ENCODE data around the gene FAM81B.
"Not testable (repeated sequence)": the region's sequence is repeated elsewhere in the genome, so short reads cannot be mapped to it uniquely, and the experiment has no call there.

The FAM81B gene

GRCh38 chr5:95390812-95391492, at the start of gene FAM81B:
Gene FAM81B, plus strand, starts transcription at chr5:95391366. Its CDS starts 24 bp downstream, at chr5:95391390.
- no peak within 1 kb of the TSS for H3K4me3 ChIP-seq (ENCODE audit: low read depth, low read length)
- no peak for TF ChIP-seq CTCF (IDR thresholded peaks at IDR 0.05; ENCODE audit: low read depth, low read length)

GRCh38 chr5:95341444-95341843, 49.7 kb upstream of the FAM81B start:
- H3K4me3 ChIP-seq (ENCODE audit: low read depth, low read length): not testable (repeated sequence)

- no peak overlapping the region for H3K4me3 ChIP-seq (ENCODE audit: low read depth, low read length)
These were observed 43.6 kb upstream of the FAM81B start for GRCh38 chr5:95347506-95348120.

GRCh38 chr5:95350631-95351030, 40.5 kb upstream of the FAM81B start:
- H3K4me3 ChIP-seq (ENCODE audit: low read depth, low read length): no peak overlapping the region
- TF ChIP-seq CTCF (IDR thresholded peaks at IDR 0.05; ENCODE audit: low read depth, low read length): no peak

More at GRCh38 chr5:95347506-95348120, 43.6 kb upstream of the FAM81B start:
- no peak for TF ChIP-seq CTCF (IDR thresholded peaks at IDR 0.05; ENCODE audit: low read depth, low read length)

- no peak for TF ChIP-seq CTCF (IDR thresholded peaks at IDR 0.05; ENCODE audit: low read depth, low read length)
- H3K4me3 ChIP-seq (ENCODE audit: low read depth, low read length): no peak overlapping the region
These were observed 38.5 kb upstream of the FAM81B start for GRCh38 chr5:95352691-95353090.

- H3K4me3 ChIP-seq (ENCODE audit: low read depth, low read length): no peak overlapping the region
- TF ChIP-seq CTCF (IDR thresholded peaks at IDR 0.05; ENCODE audit: low read depth, low read length): no peak
These were observed 32.8 kb upstream of the FAM81B start for GRCh38 chr5:95358320-95358719.

- TF ChIP-seq CTCF (IDR thresholded peaks at IDR 0.05; ENCODE audit: low read depth, low read length): no peak
- H3K4me3 ChIP-seq (ENCODE audit: low read depth, low read length): no peak overlapping the region
These were observed 32.3 kb upstream of the FAM81B start for GRCh38 chr5:95358848-95359247.

- not testable (repeated sequence) for H3K4me3 ChIP-seq (ENCODE audit: low read depth, low read length)
These were observed 30.5 kb upstream of the FAM81B start for GRCh38 chr5:95360667-95361066.

Measured in WI38 (cell line).